SIG-M5 (cell line): ENCODE results near the gene DNAH9.

ENCODE experiments used
- DNase-seq: peaks from one replicate; lab custom pipeline; 2025; lab: John Stamatoyannopoulos, UW

DNAH9 gene

DNA sequence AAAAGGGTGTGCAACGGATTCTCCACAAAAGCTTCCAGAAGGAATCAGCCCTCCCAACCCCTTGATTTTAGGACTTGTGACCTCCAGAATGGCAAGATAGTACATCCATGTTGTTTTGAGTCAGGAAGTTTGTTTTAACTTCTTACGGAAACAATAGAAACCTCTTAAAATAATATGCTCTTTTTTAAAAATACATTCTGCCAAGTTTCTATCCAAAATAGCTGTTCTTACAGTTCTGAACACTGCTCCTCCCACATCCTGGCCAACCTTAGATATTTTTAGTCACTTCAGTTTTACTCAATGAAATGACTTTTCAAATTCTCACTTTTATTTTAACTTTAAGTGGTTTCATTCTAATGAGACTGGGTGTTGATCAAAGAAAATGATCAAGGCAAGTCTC, 242.6 kb downstream of the DNAH9 start:
- no peak for DNase-seq

DNA sequence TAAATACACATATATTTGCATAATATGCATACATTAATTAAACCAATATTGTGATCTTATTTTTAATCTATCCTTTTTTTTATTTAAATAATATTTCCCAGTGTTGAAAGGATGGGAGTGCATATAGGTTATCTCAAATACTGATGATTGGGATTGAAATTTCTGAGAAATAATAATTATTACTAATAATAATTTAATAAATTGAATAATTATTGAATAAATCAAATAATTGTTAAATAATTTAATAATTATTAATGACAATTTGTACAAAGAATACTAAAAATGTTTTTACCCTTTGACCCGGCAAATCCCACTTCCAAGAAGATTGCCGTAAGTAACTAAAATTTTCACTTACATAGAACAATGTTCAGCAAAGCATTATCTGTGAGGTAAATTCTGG, 250.1 kb downstream of the DNAH9 start:
- no peak for DNase-seq

DNA sequence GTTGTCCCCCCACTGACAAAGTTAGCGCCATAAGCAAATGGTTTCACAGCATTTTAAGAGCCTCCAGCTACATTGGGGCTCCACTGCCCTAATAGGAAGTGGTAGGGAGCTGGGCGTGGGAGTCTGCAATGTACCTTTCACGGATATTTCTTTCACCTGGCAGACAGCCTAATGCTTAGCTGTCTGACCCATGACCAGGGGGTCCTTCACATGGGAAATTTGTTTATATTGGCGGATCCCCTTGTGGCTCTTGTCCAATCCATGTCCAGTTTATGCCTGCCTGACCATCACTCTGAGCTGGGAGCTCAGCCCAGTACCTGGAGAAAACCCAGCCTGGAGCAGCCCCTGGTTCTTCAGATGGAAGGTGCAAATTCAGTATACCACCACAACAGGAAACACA, 254.0 kb downstream of the DNAH9 start:
- no peak for DNase-seq

DNA sequence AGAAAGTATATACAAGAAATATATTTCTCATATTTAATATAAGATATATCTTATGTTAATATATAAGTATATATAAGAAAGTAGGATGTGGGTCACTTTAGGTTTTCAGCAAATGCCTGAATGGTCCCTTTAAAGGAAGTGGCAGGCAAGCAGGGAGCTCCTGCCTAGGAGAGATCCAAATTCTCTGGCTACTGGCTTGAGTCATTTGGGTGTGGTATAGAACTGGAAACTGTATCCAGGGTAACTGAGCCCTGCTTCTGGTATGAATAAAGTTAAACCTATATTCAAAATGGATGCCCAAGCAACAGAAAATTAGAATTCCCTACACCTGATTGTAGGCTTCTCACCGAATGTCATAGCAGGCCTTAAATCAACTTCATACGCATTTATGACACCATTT, 254.6 kb downstream of the DNAH9 start:
- no peak for DNase-seq

DNA sequence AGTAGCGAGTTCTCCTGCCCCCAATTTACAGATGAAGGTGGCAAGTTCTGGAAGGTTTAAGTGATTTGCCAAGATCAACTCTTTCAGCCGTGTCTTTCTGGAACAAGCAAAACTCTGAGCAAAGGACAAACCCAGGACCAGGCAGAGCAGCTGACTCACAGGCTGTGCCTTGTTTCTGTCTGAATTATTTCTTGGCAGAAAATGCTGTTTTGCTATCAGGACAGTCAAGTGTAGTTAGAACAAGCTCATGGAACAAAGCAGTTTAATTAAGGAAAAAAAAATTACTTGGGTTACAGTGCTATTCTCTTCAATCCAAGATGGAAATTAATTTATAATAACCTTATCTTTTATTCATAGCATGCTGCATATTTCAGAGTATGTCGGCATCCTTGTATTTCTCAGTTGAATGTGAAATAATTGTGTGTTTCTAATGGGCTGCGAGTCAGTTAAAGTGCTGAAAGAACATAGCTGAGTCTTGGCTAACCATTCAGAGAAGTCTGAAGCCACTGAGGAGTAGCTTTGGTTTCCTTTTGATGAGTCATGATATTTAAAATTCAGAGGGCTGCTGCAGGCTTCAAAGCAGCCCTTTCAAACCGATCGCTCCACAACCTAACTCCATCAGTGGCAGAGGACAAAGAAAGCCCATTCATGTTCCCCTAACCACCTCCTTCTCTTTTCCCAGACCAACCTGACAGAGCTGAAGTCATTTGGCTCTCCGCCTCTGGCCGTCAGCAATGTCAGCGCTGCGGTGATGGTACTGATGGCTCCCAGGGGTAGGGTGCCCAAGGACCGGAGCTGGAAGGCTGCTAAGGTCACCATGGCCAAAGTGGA, 255.3 kb downstream of the DNAH9 start:
- DNase-seq: no peak

DNA sequence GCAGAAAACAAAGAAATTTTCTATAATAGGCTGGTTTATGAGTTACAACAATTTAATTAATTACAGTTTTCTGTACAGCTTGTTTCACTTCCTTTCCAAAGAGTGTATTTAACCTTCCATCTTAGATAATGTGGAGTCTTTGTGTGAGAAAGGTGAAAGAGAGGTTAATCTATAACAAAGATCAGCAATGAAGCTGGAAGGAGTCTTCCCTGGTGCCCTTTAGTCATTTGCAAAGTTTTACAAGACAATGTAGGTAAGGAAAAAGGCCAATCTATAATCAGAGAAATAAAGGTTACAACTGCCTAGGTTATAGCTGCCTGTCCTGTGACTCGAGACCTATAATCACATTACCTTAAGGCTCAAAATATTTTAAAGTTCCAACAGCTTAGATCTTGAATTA, 257.0 kb downstream of the DNAH9 start:
- DNase-seq: no peak

DNA sequence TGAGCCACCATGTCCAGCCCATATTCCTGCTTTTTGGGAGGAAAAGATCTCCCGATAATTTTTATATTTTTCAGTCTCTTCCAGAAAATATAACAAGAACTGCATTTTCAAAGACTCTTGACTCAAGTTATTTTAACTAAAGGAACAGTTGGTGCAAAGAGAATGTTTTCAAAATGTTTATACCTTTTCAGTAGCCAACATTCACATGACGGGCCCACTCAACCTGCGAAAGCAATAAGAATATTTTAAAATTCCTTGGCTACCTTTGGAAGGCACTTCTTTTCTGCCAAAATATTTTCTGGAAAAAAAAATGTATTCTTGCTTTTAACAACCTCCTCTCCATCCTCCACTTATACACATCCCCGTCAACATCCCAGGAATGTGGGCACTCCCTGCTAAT, 258.7 kb downstream of the DNAH9 start:
- DNase-seq: no peak

DNA sequence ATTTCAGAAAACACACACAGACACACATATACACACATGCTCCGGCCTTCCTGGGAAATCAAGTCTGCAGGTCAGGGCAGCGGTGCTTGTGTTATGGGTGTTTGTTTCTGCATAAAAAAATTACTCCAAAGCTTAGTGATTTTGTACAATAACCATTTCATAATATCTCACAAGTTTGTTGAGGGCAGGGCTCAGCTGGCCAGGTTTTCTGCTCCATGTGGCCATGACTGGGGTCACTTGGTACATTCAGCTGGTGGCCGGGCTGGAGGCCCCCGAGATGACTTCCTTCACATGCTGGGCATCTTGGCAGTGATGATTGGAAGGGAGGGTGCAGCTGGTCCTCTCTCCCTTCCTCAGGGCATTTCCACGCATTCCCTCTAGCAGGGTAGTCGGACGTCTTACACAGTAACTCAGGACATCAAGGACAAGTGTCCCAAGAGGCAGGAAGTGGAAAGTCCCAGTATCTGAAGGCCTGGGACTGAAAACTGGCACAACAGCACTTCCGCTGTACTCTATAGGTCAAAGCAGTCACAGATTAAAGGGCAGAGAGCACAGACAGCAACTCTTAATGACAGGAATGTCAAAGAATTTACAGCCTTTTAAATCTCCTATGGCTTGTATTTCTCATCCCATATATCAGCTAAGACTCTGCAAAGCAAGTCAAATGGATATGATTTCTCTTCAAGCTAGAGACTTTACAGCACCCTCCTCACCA, 271.6 kb downstream of the DNAH9 start:
- no peak for DNase-seq

DNA sequence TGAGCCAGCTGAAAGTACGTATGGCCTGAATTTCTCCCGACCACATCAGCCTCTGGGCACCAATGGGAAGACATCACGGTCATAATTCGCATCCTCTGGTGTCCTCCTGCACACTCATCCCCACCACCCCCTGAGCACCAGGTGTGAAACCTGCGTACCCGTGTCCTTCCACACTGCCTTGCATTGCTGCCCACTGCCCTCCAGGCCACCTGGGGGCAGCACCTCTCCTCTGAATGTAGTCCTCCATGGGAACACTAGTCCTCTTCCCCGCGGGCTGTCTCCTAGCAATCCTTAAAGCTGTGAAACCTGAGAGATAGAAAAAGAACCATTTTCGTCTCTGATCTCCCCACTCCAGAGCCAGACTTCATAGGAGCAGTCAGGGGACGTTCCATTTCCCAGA, 273.5 kb downstream of the DNAH9 start:
- no peak for DNase-seq

DNA sequence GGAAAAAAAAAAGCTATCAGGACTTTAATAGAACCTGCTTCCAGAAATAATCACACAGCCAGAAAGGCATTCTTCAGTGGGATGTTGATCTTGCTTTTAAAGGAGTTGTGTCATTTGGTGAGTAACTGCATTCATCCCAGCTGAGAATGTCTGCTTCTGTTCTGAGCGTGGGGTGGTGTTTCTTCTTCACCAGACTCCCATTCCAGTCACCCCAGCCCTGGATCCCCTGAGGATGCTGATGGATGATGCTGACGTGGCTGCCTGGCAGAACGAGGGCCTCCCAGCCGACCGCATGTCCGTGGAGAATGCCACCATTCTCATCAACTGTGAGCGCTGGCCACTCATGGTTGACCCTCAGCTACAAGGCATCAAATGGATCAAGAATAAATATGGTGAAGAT, 276.5 kb downstream of the DNAH9 start:
- DNase-seq: no peak

DNA sequence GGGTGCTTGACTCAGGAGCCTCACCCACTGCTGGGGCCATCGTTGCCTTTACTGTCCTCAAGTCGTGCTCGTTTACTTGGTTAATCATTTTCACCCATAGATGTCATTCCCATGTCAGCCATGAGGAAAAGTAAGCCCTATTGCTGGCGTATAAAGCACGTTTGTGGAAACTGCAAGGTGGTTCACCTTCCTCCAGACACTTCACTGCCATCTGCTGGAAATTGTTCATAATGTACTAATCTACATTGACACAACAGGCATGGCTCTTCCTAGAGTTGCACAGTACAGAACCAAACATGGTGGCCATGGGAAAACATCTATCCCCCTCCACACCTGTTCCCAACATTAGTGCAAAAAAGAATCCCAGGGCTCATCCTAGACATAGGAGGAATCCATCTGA, 282.4 kb downstream of the DNAH9 start:
- DNase-seq: no peak

DNA sequence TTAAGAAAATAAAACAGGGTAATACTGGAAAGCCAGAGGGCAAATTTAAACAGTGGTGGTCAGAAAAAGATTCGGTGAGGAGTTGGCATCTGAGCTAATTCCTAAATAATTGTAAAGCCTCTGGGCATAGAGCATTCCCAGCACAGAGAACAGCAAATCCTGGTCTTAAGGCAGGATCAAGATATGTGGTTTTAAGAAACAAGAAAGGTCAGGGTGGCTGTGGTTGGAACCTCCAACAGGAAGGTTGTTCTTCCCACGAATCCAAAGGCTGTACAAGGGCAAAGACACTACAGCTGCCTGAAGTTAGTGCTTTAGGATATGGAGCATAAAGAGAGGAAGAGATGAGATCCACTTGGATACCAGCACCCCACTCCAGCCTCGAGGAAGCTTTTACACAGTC, 284.4 kb downstream of the DNAH9 start:
- DNase-seq: no peak

DNA sequence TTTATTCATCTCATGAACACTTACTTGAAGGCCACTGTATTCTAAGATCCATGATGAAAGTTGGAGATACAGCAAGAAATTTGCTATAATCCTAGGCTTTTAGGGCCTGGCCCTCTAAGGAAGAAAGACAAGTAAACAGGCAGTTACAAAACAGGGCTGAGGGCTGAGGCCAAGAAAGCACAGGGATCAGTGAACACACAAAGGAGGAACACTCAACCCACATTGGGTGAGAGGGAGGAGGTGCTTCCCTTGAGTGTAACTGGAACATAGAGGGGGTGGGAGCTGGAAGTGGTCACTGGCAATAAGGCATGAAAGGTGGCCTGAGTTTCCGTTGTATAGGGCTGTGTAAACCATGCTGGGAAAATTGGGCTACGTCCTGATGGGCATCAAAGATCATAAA, 286.8 kb downstream of the DNAH9 start:
- DNase-seq: no peak

DNA sequence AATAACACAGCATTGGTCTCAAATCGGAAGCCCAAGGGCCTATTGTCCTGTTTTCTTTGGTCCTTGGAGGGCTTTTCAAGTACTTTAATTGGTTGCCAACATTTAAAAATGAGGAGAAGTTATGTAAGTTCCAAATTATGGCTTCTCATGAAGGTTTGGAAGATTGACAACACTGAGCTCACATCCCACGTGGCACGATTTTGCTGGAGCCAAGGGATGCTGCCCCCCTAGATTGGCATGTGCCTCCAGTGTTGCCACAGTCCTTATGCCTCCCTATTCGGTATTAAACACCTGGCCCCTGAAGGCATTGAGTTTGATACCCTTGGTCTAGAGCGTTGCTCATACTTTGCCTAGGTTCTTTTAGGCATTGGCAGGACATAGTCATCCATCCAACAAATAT, 291.0 kb downstream of the DNAH9 start:
- no peak for DNase-seq

DNA sequence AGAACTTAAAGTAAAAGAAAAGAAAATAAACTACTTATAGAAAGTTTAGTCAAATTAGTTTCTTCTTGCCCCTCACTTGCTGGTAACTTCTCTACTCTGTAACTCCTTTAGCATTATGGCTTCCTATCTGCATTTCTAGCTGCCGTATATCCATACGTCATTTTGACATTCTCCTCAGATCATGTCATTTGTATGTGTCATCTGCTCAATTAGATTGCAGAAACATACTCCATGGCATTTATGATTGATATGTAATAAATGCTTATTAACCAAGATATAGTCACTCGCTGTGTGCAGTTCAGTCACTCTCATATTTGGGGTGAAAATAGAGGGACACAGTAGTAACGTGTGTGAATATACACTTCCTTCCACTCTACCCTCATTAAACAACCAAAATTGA, 295.6 kb downstream of the DNAH9 start:
- DNase-seq: no peak

DNA sequence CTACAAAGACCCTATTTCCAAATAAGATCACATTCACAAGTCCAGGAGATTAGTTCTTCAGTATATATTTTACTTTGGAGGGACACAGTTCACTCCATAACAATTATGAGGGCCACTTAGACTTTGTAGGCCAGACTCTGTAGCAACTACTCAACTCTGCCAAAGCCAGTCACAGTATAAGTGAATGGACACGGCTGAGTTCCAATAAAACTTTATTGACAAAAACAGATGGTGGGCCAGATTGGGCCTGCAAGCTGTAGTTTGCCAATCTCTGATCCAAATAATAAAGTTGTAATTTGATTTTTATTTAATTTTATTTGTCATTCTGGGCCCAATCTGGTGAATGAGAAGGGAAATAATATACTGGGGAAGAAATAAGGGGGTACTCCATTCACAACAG, 297.9 kb downstream of the DNAH9 start:
- no peak for DNase-seq

DNA sequence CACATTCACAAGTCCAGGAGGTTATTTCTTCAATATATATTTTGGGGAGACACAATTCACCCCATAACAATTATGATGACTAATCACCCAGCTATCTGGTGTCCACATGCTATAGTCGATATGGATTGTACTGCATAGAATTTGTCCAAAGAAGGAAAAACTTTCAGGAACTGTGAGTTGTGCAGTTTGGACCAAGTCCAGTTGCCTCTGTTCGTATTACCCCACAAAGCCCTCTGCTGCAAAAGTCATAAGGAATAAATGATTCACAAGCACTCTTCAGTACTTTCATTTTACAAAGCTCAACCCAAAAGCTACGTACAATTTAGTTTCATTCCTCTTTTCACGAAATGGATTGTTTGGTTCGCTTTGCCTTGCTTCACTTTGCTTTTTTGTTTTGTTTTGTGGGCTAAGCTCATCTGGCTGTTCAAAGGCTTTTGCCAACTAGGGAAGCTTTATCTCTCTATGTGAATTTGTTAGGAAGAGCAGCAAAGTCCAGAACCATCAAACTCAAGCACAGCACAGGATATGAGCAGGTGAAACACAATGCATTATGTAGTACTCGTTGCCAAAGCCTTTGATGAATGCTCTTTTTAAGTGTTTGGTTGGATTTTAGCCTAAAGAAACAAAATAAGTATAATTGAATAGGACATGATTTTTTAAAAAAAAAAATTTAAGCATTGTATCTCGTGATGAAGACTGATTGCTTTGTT, 300.4 kb downstream of the DNAH9 start:
- DNase-seq: no peak

DNA sequence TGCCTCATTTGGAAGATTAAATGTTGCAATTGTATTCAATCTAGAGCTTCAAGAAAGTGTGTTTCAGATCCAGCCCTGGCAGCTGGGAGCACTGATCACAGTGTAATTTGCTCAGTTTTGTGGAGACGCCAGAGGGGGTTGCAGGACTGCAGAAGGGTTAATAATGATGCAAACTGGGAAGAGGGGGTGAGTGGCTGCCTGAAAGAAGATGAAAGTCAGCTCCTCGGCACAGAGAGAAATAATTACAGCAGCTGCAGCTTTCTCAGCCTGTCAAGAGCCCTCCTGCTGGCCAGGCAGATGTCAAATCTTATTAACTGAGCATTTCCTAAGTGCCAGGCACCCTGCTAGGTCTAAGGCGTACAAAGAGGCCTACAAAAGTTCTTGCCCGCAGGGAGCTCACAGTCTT, 301.3 kb downstream of the DNAH9 start:
- DNase-seq: no peak

DNA sequence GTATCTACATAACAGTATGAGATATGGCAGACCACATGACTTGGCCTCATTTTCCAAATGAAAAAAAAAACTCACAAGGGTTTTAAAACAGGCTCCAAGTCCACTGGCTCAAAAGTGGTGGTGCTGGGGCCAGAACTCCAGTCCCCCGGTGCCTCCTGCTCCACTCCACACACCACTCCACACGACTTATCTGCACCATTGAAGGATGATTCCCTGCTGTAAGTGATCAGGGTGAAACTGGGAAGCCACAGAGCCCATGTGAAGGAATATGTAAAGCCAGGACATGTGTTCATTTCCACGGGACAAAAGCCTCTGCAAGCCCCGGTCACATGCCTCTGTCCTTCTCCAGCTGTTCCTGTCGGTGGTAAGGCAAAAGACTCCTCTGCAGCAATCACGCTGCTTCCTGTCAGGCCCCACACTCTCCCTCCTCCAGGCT, 301.8 kb downstream of the DNAH9 start:
- no peak for DNase-seq

DNA sequence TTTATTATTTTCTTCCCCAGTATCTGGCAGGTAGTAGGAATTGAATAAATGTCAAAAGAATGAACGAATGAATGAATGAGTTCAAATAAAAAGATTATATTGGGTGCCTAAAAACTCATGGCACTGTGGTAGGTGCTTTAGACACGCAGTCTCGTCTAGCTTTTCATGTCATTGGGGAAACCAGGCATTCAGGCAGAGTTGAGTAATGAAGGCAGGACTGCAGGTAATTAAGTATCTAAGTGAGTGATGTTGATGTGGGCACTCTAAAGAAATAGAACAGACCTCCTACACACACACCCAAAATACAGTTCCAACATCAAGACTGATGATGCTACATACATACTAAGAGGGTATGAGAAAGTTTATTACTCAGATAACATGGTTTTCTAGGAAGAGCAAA, 302.4 kb downstream of the DNAH9 start:
- no peak for DNase-seq

DNA sequence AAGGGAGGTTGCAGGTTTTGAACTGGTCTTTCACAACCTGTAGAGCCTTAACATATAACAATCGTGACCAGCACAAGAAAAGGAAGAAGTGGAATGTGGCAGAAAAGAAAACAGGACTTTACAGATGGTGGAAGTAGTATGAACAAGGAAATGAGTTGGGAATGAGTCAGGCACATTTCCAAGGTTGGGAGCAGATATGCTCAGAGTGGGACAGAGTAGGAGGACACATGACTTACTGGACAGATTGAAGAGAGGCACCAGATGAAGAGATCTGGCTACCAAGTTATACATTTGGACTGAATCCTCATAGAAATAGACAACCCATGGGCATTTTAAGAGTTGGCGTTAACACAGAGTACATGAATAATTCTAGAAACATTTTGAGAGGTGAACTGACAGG, 303.7 kb downstream of the DNAH9 start:
- DNase-seq: no peak

DNA sequence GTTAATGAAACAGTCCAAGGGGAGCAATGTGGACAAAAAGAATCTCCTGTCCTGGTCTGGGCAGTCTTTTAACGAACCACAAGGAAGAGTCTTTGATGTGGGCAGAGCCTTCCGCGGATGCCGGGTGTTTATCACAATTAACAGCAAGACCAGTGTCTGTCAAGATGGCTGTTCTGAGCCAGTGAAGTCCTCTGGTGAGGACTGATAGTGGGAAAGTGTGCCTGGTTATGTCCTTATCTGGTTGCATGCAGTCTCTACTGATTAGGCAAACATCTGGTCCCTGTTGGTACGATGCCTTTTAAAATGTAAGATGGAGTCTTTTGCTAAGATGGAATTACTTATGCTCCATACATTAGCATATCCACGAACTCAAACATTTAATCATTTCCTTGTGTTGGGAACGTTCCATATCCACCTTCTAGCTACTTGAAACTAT, 310.5 kb downstream of the DNAH9 start:
- DNase-seq: no peak

DNA sequence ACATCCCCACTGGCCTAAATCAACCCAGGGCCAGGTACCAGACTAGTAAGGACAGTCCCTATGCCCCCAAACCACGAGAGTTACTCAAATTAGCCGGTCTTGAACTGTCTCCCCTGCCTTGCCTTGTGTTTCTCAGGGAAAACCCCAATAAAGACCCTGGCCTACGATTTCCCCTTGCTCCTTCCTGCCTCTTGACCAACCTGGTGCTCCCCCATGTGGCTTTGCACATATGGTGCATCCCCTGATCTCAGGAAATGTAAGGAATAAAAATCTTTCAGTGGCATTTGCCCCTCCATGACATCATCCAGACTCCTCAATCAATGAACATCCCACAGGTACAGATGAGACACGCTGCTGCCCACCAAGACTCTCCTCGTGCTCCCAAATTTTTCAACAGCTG, 311.1 kb downstream of the DNAH9 start:
- no peak for DNase-seq
